K562 (cell line): ENCODE measurements around the gene WDR18. TPM values are rescaled to one million over a fixed set of nuclear protein-coding genes. Genes with fewer than 3 reads are reported as not detected.

Experiments
- ATF4 ChIP-seq: fragments of 450-650 bp; formaldehyde crosslinking; IDR thresholded peaks from 2 replicates; pipeline ENCODE4 v1.4.0; 2022; ENCODE audit warnings: mild to moderate bottlenecking, moderate library complexity
- CTCFL ChIP-seq: IDR thresholded peaks from 2 replicates; pipeline ENCODE4 v1.6.1; 2011; ENCODE audit warnings: borderline replicate concordance, low read depth, mild to moderate bottlenecking, moderate library complexity, low read length; ENCODE audit not compliant: insufficient read depth, poor library complexity, severe bottlenecking
- ESRRB ChIP-seq: fragments of 250-450 bp; sonication (Bioruptor Pico); IDR thresholded peaks from 2 replicates; pipeline ENCODE4 v1.5.0; 2020; ENCODE audit warnings: mild to moderate bottlenecking, moderate library complexity, borderline replicate concordance
- HNRNPL ChIP-seq: fragments of 200-400 bp; formaldehyde crosslinking; IDR thresholded peaks from 2 replicates; pipeline ENCODE4 v1.6.1; 2017; ENCODE audit warnings: low read depth, mild to moderate bottlenecking, low read length
- HSF4 ChIP-seq: fragments of 250-450 bp; sonication (Bioruptor Pico); IDR thresholded peaks from 2 replicates; pipeline ENCODE4 v2.1.2; 2022; ENCODE audit warnings: mild to moderate bottlenecking, moderate library complexity, borderline replicate concordance
- KAT8 ChIP-seq: fragments of 450-650 bp; IDR thresholded peaks from 2 replicates; pipeline ENCODE4 v1.6.1; 2016; ENCODE audit warnings: low read depth, mild to moderate bottlenecking
- MBD2 ChIP-seq: sonication (generic); IDR thresholded peaks from 2 replicates; pipeline ENCODE4 v1.6.1; 2016; ENCODE audit warnings: low read depth, borderline replicate concordance
- MLX ChIP-seq, 2 experiments: fragments of 450-650 bp in 1 of 2; sonication (generic) in 1 of 2; formaldehyde crosslinking; conservative IDR thresholded peaks; 2 replicates each; pipeline versions ENCODE4 v1.4.0 to v1.8.1; 2020 to 2022; ENCODE audit warnings: mild to moderate bottlenecking in 1 of 2, missing genetic modification reagents in 1 of 2
- MTA1 ChIP-seq: fragments of 450-650 bp; IDR thresholded peaks from 2 replicates; pipeline ENCODE4 v1.6.1; 2017; ENCODE audit warnings: borderline replicate concordance
- MYBL2 ChIP-seq, 2 experiments: fragments of 450-650 bp in 1 of 2; sonication (generic) in 1 of 2; formaldehyde crosslinking in 1 of 2; IDR thresholded peaks; 2 replicates each; pipeline versions ENCODE4 v1.6.1 to v1.8.1; 2017 to 2022; ENCODE audit warnings: borderline replicate concordance in 1 of 2, inconsistent platforms in 1 of 2, low read depth in 1 of 2, mild to moderate bottlenecking in 1 of 2, missing genetic modification reagents in 1 of 2, moderate library complexity in 1 of 2
- NFXL1 ChIP-seq: fragments of 450-650 bp; formaldehyde crosslinking; IDR thresholded peaks from 2 replicates; pipeline ENCODE4 v1.4.0; 2021; ENCODE audit warnings: mild to moderate bottlenecking
- NR2C1 ChIP-seq, 2 experiments: fragments of 450-650 bp; IDR thresholded peaks; 2 replicates each; pipeline ENCODE4 v1.6.1; 2017; ENCODE audit warnings: mild to moderate bottlenecking in 2 of 2, antibody characterized with exemption in 1 of 2, inconsistent platforms in 1 of 2, missing compliant biosample characterization in 1 of 2, missing genetic modification characterization in 1 of 2
- PTRF ChIP-seq: fragments of 450-650 bp; IDR thresholded peaks from 2 replicates; pipeline ENCODE4 v1.6.1; 2016; ENCODE audit warnings: mild to moderate bottlenecking, missing genetic modification characterization, missing compliant biosample characterization
- PURB ChIP-seq: sonication (generic); formaldehyde crosslinking; IDR thresholded peaks from 2 replicates; pipeline ENCODE4 v1.9.0; 2021; ENCODE audit warnings: low read depth, mild to moderate bottlenecking, missing genetic modification reagents
- SMAD2 ChIP-seq: fragments of 150-350 bp; IDR thresholded peaks from 2 replicates; pipeline ENCODE4 v1.6.1; 2014; ENCODE audit warnings: low read depth, mild to moderate bottlenecking, low read length
- TARDBP ChIP-seq: fragments of 450-650 bp; IDR thresholded peaks from 2 replicates; pipeline ENCODE4 v1.6.1; 2016
- TEAD2 ChIP-seq: fragments of 450-650 bp; IDR thresholded peaks from 2 replicates; pipeline ENCODE4 v1.6.1; 2016; ENCODE audit warnings: missing genetic modification characterization, control low read depth, missing compliant biosample characterization
- TFE3 ChIP-seq: fragments of 450-650 bp; formaldehyde crosslinking; IDR thresholded peaks from 2 replicates; pipeline ENCODE4 v1.4.0; 2020; ENCODE audit warnings: mild to moderate bottlenecking, mixed read lengths
- USF1 ChIP-seq: sonication (generic); formaldehyde crosslinking; IDR thresholded peaks from 2 replicates; pipeline ENCODE4 v1.9.0; 2022; ENCODE audit warnings: mild to moderate bottlenecking, missing genetic modification reagents
- ZNF224 ChIP-seq: sonication (generic); formaldehyde crosslinking; IDR thresholded peaks from 2 replicates; pipeline ENCODE4 v1.8.0; 2022; ENCODE audit warnings: mild to moderate bottlenecking, missing genetic modification reagents
- ZNF77 ChIP-seq: fragments of 250-450 bp; sonication (Bioruptor Pico); IDR thresholded peaks from 2 replicates; pipeline ENCODE4 v1.5.0; 2020
- polyA plus RNA-seq, 8 experiments: library from polyadenylated mRNA; depleted of rRNA in 4 of 8; stranded (reverse) in 5 of 8; unstranded in 3 of 8; fragments of >200 nt; fragmentation: Nextera tagmentation in 2 of 8; fragmentation: Illumina TruSeq in 1 of 8; extraction: Ambion mirVana in 2 of 8; extraction: Trizol in 1 of 8; gene quantifications; 2 replicates each; pipeline versions ENCODE4 v1.2.1 to v1.2.3, GENCODE V29; 2011 to 2014; ENCODE audit warnings: inconsistent platforms in 1 of 8, missing spikeins in 1 of 8
- total RNA-seq, 7 experiments: library from RNA; depleted of rRNA in 6 of 7; stranded (reverse); fragments of >200 nt in 6 of 7; fragmentation: Illumina TruSeq in 2 of 7; extraction: Trizol in 2 of 7; gene quantifications; 2 replicates each; pipeline versions ENCODE4 v1.2.1 to v1.2.3, GENCODE V29; 2011 to 2021; ENCODE audit warnings: low replicate concordance in 1 of 7

WDR18 gene
- total and polyA plus RNA-seq, 9 of the 15 experiments (the other 6 are each of a cell fraction or from before 2014, with no cell fraction given), result 0.65 to 181 (median 30.1) TPM

GRCh38 chr19:944171-944567 lies 40.0 kb upstream of the WDR18 start (continued):
- TF ChIP-seq USF1, result no peak
- TF ChIP-seq ZNF224 (CRISPR knock-in tag), result no peak
- 0 out of 2 replicates have a peak, but pooled peaks have one; percentile 60 for TF ChIP-seq TARDBP
- peak; percentile 83; the same call in 1 of the 2 replicates for TF ChIP-seq MTA1
- TF ChIP-seq NR2C1 (IDR thresholded peaks at IDR 0.05), result no peak
- TF ChIP-seq NR2C1 (tag; IDR thresholded peaks at IDR 0.05), result peak; percentile 39; the same call in 1 of the 2 replicates
- no peak for TF ChIP-seq PURB
- no peak for TF ChIP-seq PTRF
- TF ChIP-seq ZNF77 (CRISPR knock-in tag), result no peak
- TF ChIP-seq KAT8, result no peak
- peak; percentile 54; the same call in 1 of the 2 replicates for TF ChIP-seq HNRNPL
- no peak for TF ChIP-seq MLX (CRISPR knock-in tag; conservative IDR thresholded peaks at IDR 0.05)
- peak; percentile 85; the same call in 1 of the 2 replicates for TF ChIP-seq MBD2
- TF ChIP-seq ATF4, result 0 out of 2 replicates have a peak, but pooled peaks have one; percentile 10
- TF ChIP-seq TEAD2 (tag), result no peak
- TF ChIP-seq CTCFL, result no peak
- no peak for TF ChIP-seq MYBL2 (IDR thresholded peaks at IDR 0.05; ENCODE audit: low read depth)
- TF ChIP-seq MYBL2 (CRISPR knock-in tag; IDR thresholded peaks at IDR 0.05; ENCODE audit: borderline replicate concordance), result no peak
- no peak for TF ChIP-seq HSF4 (CRISPR knock-in tag)
- no peak for TF ChIP-seq TFE3
- TF ChIP-seq NFXL1 (CRISPR knock-in tag), result no peak
- TF ChIP-seq SMAD2, result peak; percentile 69; the same call in 1 of the 2 replicates
- TF ChIP-seq ESRRB (CRISPR knock-in tag), result no peak
